Right atrium auricular region (tissue), 2 donors: ENCODE results near the gene CNTFR. TPM values are rescaled to one million over a fixed set of nuclear protein-coding genes. Genes with fewer than 3 reads are reported as not detected.

Experiments
- DNase-seq: peaks from one replicate; pipeline ENCODE4 v3.0.0-alpha.2; 2019; ENCODE audit warnings: low spot score
- H3K27ac ChIP-seq, 2 donors: fragments of 200-600 bp; sonication (generic); 1 replicate in 1 of 2; 2 replicates in 1 of 2; pipeline ENCODE4 v1.5.1; 2016 to 2019
- H3K27me3 ChIP-seq, 2 donors: fragments of 200-600 bp; sonication (generic); one replicate each; pipeline versions ENCODE4 v1.5.1 to v1.6.0; 2017 to 2019
- H3K36me3 ChIP-seq: fragments of 200-600 bp; sonication (generic); one replicate; pipeline ENCODE4 v1.5.1; 2016
- H3K4me1 ChIP-seq, 2 donors: fragments of 200-600 bp; sonication (generic); one replicate each; pipeline versions ENCODE4 v1.5.1 to v1.6.0; 2017 to 2019
- H3K4me3 ChIP-seq, 2 donors: fragments of 200-600 bp; sonication (generic); 1 replicate in 1 of 2; 2 replicates in 1 of 2; pipeline ENCODE4 v1.5.1; 2017 to 2019; ENCODE audit warnings: mild to moderate bottlenecking in 1 of 2, moderate library complexity in 1 of 2
- H3K9me3 ChIP-seq, 2 donors: fragments of 200-600 bp; sonication (generic); one replicate each; pipeline ENCODE4 v1.5.1; 2019
- total RNA-seq, 2 donors: library from RNA; depleted of rRNA; stranded (reverse); fragments of >200 nt; gene quantifications; one replicate each; pipeline ENCODE4 v1.1.0, GENCODE V29; 2016
- TF ChIP-seq, protein P1 (sequence below), 2 donors: fragments of 200-600 bp; sonication (generic); IDR thresholded peaks; one replicate each; pipeline ENCODE4 v1.5.1; 2019; ENCODE audit warnings: antibody characterized with exemption in 2 of 2

Gene CNTFR
- total RNA-seq, 2 donors from 2014 or later = 6.6 to 23.3 TPM

DNA sequence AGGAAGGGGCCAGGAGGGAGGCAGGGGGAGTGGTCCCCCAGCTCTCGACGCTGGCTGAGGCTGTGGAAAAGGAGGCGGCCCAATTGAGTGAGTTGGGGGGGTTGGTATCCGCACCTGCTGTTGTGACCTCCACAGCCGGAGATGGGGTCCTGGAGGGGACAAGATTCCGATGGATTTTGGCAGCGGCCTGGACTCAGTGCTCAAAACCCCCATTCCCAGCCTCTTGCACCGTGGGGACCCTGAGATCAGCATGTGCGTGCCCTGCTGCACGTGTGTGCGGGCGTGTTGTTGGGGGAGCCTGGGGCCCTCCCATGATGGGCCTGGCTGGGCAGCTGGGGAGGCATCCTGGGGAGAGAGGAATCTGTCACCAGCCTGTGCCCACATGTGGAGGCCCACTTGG is 15.0 kb downstream of the CNTFR start:
- DNase-seq = no peak
- Histone ChIP-seq H3K27me3 (no peaks in the 10 kb centered on the region), H3K4me1 (peaks cover 0 to 45% of the 10 kb centered on the region in 2 donors)

DNA sequence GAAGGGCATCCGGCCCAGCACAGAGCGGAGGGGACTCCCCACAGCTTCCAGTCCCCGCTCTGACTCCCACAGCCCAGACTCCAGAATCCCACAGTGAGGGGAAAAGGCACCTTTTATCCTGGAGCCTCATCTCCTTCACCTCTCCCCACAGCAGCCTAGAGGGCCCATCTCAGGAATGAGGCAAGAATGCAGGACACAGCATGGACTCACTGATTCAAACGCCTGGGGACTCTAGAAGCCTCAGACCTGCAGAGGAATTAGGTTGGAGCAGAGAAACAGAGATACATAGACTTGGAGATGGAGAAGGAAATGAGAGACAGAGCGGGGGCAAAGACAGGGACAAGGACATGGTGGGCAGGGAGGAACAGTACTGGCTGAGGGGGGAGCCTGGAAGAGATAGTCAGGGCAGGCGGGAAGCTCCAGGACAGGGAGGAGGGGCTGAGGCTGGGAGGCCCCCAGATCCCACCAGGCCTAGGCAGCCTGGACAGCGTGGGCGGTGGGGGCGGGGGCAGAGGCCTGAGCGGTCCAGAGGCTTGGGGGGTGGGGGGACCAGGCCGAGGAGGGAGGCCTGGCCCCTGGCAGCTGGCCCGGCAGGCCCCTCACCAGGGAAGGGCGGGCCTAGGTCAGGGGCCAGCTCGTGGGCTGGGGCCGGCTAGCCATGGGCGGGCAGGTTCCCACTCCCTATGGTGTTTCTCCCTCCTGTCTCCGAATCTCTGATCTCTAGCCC is 15.8 kb downstream of the CNTFR start:
- TF ChIP-seq, protein P1, sequence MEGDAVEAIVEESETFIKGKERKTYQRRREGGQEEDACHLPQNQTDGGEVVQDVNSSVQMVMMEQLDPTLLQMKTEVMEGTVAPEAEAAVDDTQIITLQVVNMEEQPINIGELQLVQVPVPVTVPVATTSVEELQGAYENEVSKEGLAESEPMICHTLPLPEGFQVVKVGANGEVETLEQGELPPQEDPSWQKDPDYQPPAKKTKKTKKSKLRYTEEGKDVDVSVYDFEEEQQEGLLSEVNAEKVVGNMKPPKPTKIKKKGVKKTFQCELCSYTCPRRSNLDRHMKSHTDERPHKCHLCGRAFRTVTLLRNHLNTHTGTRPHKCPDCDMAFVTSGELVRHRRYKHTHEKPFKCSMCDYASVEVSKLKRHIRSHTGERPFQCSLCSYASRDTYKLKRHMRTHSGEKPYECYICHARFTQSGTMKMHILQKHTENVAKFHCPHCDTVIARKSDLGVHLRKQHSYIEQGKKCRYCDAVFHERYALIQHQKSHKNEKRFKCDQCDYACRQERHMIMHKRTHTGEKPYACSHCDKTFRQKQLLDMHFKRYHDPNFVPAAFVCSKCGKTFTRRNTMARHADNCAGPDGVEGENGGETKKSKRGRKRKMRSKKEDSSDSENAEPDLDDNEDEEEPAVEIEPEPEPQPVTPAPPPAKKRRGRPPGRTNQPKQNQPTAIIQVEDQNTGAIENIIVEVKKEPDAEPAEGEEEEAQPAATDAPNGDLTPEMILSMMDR (IDR thresholded peaks at IDR 0.05) = no peak
- H3K27me3 ChIP-seq = no peaks in the 10 kb centered on the region
- H3K4me3 ChIP-seq = no peak overlapping the region
- H3K9me3 ChIP-seq = no peaks in the 10 kb centered on the region
- no peak overlapping the region for H3K27ac ChIP-seq
- H3K4me1 ChIP-seq = peaks cover 0 to 37% of the 10 kb centered on the region in 2 donors
- H3K36me3 ChIP-seq = no peaks in the 10 kb centered on the region
- no peak for DNase-seq

More for the DNA sequence above, 15.0 kb downstream of the CNTFR start:
- H3K27ac ChIP-seq = no peak overlapping the region
- H3K36me3 ChIP-seq = no peaks in the 10 kb centered on the region
- H3K4me3 ChIP-seq = no peak overlapping the region
- TF ChIP-seq, protein P1 (IDR thresholded peaks at IDR 0.05) = no peak
- H3K9me3 ChIP-seq = no peaks in the 10 kb centered on the region

DNA sequence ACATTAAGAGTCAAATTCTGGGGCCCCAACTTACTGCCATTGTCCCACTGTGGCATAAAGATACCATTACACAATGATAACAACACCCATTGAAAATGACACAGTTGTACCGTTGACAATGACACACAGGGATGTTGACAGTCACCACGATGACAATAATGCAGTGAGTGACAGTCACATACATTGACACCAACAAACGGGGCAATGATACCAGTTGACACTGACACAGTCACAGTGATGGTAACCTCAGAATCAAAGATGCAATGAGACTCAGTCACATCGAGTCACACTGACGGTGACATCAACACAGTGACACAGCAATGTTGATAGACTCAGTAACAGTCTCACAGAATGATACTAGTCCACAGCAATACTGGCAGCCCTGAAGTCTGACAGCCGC is 16.9 kb downstream of the CNTFR start:
- TF ChIP-seq, protein P1 (IDR thresholded peaks at IDR 0.05) = no peak

DNA sequence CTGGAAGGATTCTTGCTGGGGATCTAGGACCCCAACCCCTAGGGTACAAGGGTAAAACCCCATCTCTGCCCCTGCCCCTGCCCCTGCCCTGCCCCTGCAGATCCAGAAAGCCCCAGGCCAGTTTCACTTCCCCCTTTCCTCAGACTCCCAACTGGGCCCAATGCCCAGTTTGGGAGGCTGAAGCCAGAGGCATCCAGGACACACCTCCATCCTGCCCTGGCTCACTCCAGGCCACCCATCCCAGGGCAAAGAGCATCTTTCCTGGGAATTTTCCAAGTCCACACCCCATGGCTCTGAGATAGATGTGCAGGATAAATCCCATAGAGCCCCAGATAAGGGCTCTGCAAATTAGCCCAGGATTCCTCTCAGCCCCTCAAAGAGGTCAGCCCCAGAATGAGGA is 17.4 kb downstream of the CNTFR start:
- no peaks in the 10 kb centered on the region for H3K27me3 ChIP-seq
- no peak overlapping the region for H3K4me3 ChIP-seq
- no peak overlapping the region for H3K27ac ChIP-seq
- no peaks in the 10 kb centered on the region for H3K36me3 ChIP-seq
- DNase-seq = no peak
- H3K9me3 ChIP-seq = no peaks in the 10 kb centered on the region
- TF ChIP-seq, protein P1 (IDR thresholded peaks at IDR 0.05) = no peak
- H3K4me1 ChIP-seq = peaks cover 0 to 32% of the 10 kb centered on the region in 2 donors

More for the DNA sequence above, 16.9 kb downstream of the CNTFR start:
- Histone ChIP-seq H3K9me3 (no peaks in the 10 kb centered on the region), H3K4me1 (peaks cover 0 to 34% of the 10 kb centered on the region in 2 donors), H3K27ac (no peak overlapping the region), H3K27me3 (no peaks in the 10 kb centered on the region), H3K4me3 (no peak overlapping the region), H3K36me3 (no peaks in the 10 kb centered on the region)
- DNase-seq = no peak

DNA sequence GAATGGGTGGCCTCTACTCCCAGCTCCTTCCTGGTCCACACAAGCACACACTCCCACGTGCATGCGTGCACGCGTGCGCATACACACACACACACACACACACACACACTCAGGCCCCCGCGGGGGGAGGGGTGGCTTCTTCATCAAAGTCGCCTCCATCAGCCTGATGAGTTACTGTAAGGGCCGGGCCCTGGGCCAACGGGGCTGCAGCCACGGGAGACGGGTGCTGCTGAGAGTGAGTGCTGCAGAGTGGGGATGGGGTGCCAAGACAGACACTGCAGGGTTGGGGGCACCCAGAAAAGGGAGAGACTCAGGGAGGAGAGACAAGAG is 18.1 kb downstream of the CNTFR start:
- Histone ChIP-seq H3K4me1 (peaks cover 0 to 33% of the 10 kb centered on the region in 2 donors), H3K27me3 (no peaks in the 10 kb centered on the region), H3K9me3 (no peaks in the 10 kb centered on the region), H3K4me3 (no peak overlapping the region), H3K27ac (no peak overlapping the region), H3K36me3 (no peaks in the 10 kb centered on the region)
- no peak for DNase-seq
- TF ChIP-seq, protein P1 (IDR thresholded peaks at IDR 0.05) = no peak
